Dendritic cell treated with granulocyte-macrophage colony-stimulating factor and Interleukin-4, amounts not matched to agents 40 ng/mL and 50 ng/mL, for 4 days (primary cell): ENCODE results near the gene KDM1A.
"Not testable (repeated sequence)": the region's sequence is repeated elsewhere in the genome, so short reads cannot be mapped to it uniquely, and the experiment has no call there.

Experiments
- H3K27ac Mint-ChIP-seq: one replicate; pipeline ENCODE4 v1.8.0; 2022; ENCODE audit warnings: mild to moderate bottlenecking, mixed read lengths
- H3K27me3 Mint-ChIP-seq: one replicate; pipeline ENCODE4 v1.8.0; 2022; ENCODE audit warnings: mild to moderate bottlenecking, mixed read lengths
- H3K36me3 Mint-ChIP-seq: one replicate; pipeline ENCODE4 v1.8.0; 2022; ENCODE audit warnings: low read depth, mixed read lengths
- H3K4me1 Mint-ChIP-seq: one replicate; pipeline ENCODE4 v1.8.0; 2022; ENCODE audit warnings: low read depth, mixed read lengths
- H3K4me3 Mint-ChIP-seq: one replicate; pipeline ENCODE4 v1.8.0; 2022; ENCODE audit warnings: mild to moderate bottlenecking, moderate library complexity, mixed read lengths
- H3K9me3 Mint-ChIP-seq: one replicate; pipeline ENCODE4 v1.8.0; 2022; ENCODE audit warnings: mixed read lengths
- intact Hi-C: fragments of 100-400 bp; cut with micrococcal nuclease; formaldehyde crosslinking; loops from one replicate; pipeline ENCODE4 v1.15.0; 2022

Gene KDM1A

DNA sequence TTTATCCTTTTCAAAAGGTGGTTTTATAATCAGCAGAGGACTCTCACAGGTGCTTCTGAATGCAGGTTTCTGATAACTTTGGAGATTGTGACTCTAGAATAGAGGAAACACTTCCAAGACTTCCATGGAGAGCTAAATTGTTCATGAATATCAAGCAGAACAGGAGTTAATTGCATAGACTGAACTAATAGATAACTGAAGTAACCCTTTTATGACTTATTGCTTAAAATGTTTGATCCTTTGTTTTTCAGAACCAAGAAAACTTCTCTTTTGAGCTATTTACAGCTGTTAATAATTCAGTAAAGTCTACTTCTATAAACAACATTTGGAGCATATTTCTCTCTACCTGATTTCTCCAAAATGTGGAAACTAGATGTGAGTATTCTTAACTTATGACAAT, 23.5 kb upstream of the KDM1A start:
- Mint-ChIP-seq H3K4me1 (no peaks in the 10 kb centered on the region), H3K27ac (no peak overlapping the region), H3K27me3 (no peaks in the 10 kb centered on the region), H3K9me3 (peaks cover 9% of the 10 kb centered on the region), H3K36me3 (no peaks in the 10 kb centered on the region), H3K4me3 (no peak overlapping the region)
- intact Hi-C loops, result no loop called here

DNA sequence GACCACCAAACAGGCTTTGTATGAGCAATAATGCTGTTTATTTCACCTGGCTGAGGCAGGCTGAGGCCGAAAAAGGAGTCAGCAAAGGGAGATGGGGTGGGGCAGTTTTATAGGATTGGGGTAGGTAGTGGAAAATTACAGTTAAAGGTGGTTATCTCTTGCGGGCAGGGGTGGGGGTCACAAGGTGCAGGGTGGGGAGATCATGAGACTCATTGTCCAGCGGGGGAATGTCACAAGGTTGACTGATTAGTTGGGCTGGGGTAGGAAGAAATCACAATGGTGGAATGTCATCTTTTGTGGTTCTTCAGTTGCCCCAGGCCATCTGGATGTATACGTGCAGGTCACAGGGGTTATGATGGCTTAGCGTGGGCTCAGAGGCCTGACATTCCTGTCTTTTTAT, 21.7 kb upstream of the KDM1A start:
- intact Hi-C loops, H3K4me3 Mint-ChIP-seq, H3K27ac Mint-ChIP-seq, H3K9me3 Mint-ChIP-seq, H3K4me1 Mint-ChIP-seq, H3K36me3 Mint-ChIP-seq, H3K27me3 Mint-ChIP-seq: not testable (repeated sequence)

DNA sequence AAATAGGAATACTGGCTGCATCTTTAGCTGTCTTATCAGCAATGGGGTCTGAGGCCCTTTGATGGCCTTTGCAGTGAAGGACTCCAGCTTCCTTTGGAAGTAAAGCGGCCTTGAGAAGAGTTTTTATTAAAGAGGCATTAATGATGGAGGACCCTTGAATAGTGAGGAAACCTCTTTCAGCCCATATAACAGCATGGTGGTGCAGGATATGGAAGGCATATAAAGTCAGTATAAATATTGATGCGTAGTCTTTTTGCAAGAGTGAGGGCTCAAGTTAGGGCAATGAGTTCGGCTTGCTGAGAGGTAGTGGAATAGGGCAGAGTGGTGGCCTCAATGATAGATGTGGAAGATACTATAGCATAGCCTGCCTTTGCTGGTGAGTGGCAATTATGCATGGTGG, 19.1 kb upstream of the KDM1A start:
- H3K36me3 Mint-ChIP-seq, H3K4me3 Mint-ChIP-seq, H3K9me3 Mint-ChIP-seq, intact Hi-C loops, H3K4me1 Mint-ChIP-seq, H3K27ac Mint-ChIP-seq: not testable (repeated sequence)
- H3K27me3 Mint-ChIP-seq, result peaks cover 10% of the 10 kb centered on the region

DNA sequence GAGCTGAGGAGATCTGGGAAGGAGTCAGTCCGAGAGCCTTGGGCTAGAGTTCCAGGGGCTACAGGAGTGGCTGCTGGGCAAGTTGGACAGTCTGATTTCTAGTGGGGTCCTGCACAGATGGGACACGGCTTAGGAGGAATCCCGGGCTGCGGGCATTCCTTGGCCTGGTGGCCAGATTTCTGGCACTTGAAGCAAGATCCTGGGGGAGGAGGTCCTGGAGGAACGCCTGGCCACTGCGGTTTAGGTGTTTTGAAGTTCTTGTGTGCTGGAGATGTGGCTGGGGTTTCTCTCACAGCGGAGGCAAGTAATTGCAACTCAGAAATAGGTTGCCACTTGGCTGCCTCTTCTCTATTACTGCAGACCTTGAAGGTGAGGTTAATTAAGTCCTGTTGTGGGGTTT, 17.1 kb upstream of the KDM1A start:
- H3K36me3 Mint-ChIP-seq, intact Hi-C loops, H3K27ac Mint-ChIP-seq, H3K4me3 Mint-ChIP-seq, H3K9me3 Mint-ChIP-seq, H3K4me1 Mint-ChIP-seq: not testable (repeated sequence)
- peaks cover 12% of the 10 kb centered on the region for H3K27me3 Mint-ChIP-seq

DNA sequence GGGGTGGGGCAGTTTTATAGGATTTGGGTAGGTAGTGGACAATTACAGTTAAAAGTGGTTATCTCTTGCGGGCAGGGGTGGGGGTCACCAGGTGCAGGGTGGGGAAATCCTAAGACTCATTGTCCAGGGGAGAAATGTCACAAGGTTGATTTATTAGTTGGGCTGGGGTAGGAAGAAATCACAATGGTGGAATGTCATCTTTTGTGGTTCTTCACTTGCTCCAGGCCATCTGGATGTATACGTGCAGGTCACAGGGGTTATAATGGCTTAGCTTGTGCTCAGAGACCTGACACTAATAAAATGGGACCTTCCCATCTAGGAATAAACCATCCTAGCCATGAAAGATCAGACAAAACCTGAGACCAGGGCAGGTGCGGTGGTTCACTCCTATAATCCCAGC, 15.2 kb upstream of the KDM1A start:
- H3K27me3 Mint-ChIP-seq, result peaks cover 12% of the 10 kb centered on the region
- no peaks in the 10 kb centered on the region for H3K4me1 Mint-ChIP-seq
- intact Hi-C loops, result no loop called here
- H3K9me3 Mint-ChIP-seq, result no peaks in the 10 kb centered on the region
- H3K27ac Mint-ChIP-seq, result no peak overlapping the region
- H3K4me3 Mint-ChIP-seq, result no peak overlapping the region
- H3K36me3 Mint-ChIP-seq, result no peaks in the 10 kb centered on the region

DNA sequence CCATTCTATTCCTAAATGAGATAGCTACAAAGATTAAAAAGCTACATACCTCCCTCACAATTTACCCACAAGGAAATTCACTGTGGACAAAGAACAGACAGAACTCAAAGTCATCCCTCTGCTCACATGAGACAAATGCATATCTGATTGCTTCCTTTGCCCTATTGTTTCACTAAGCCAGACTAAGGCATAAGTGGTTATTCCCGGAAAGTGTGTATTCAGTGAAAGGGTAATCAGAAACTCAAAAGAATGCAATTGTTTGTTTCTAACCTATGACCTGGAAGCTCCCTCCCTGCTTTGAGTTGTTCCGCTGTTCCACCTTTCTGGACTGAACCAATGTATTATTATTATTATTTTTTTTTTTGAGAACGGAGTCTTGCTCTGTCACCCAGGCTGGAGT, 14.5 kb upstream of the KDM1A start:
- H3K27me3 Mint-ChIP-seq, result peaks cover 12% of the 10 kb centered on the region
- H3K36me3 Mint-ChIP-seq, H3K27ac Mint-ChIP-seq, H3K4me3 Mint-ChIP-seq, H3K9me3 Mint-ChIP-seq, intact Hi-C loops, H3K4me1 Mint-ChIP-seq: not testable (repeated sequence)

DNA sequence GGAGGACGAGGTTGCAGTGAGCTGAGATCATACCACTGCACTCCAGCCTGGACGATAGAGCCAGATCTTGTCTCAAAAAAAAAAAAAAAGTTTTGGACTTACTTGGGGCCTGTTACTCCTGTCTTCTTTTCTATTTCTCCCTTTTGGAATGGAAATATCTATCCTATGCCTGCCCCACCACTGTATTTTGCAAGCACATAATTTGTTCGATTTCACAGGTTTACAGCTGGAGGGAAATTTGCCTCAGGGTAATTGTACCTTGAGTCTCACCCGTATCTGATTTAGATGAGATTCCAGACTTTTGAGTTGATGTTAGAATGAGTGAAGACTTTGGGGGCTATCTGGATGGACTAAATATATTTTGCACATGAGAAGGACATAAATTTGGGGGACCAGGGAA, 12.2 kb upstream of the KDM1A start:
- no peak overlapping the region for H3K4me3 Mint-ChIP-seq
- no peaks in the 10 kb centered on the region for H3K9me3 Mint-ChIP-seq
- no peaks in the 10 kb centered on the region for H3K36me3 Mint-ChIP-seq
- peaks cover 12% of the 10 kb centered on the region for H3K4me1 Mint-ChIP-seq
- H3K27me3 Mint-ChIP-seq, result peaks cover 12% of the 10 kb centered on the region
- no peak overlapping the region for H3K27ac Mint-ChIP-seq
- intact Hi-C loops, result no loop called here

DNA sequence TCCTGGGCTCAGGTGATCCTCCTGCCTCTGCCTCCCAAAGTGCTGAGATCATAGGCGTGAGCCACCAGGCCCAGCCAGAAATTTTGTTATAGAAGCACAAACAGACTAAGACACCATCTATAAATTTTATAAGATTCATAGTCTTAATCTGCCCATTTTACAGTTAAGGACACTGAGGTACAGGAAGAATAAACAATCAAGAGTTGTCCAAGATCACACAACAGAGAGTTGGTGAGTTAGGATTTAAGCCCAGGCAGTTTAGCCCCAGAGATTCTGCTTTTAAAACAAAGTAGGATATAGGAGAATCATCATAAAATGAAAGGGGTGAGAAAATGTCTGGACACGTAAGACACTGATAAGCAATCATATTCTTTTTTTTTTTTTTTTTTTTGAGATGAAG, 10.4 kb upstream of the KDM1A start:
- Mint-ChIP-seq H3K4me3 (no peak overlapping the region), H3K9me3 (no peaks in the 10 kb centered on the region), H3K4me1 (peaks cover 18% of the 10 kb centered on the region), H3K36me3 (no peaks in the 10 kb centered on the region), H3K27me3 (peaks cover 3% of the 10 kb centered on the region), H3K27ac (no peak overlapping the region)
- intact Hi-C loops, result no loop called here

DNA sequence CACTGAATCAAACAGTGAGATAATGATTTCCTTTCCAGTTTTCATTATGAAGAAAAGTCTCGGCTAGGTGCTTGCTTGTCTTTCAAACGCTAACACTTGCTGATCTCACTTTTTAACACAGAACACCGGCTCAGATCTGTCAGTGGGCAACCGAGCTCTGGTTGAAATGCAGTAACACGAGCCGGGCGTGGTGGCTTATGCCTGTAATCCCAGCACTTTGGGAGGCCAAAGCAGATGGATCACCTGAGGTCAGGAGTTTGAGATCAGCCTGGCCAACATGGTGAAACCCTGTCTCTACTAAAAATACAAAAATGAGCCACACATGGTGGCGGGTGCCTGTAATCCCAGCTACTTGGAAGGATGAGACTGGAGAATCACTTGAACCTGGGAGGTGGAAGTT, 9.2 kb upstream of the KDM1A start:
- H3K27me3 Mint-ChIP-seq, H3K4me3 Mint-ChIP-seq, H3K36me3 Mint-ChIP-seq, intact Hi-C loops, H3K9me3 Mint-ChIP-seq: not testable (repeated sequence)
- peaks cover 20% of the 10 kb centered on the region for H3K4me1 Mint-ChIP-seq
- peak overlapping the region; percentile 46 for H3K27ac Mint-ChIP-seq

DNA sequence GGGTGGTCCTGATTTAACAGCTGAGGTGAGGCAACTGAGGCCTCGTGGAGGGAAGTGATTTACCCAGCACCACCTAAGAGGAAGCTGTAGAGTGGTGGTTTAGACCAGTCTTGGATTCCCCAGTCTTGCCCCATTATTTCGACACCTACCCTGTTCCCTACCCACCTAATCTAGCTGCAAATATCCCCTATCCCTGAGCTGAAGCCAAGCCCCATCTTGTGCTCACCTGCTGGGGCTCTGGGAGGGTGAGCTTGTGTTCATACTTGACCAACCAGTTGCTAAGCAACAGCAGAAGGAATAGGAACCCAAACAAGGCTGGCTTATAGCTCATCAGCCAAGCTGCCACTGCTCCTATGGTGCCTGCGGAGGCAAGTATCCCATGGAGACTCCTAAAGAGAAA, 5.6 kb upstream of the KDM1A start:
- H3K9me3 Mint-ChIP-seq, result no peaks in the 10 kb centered on the region
- peaks cover 32% of the 10 kb centered on the region for H3K4me1 Mint-ChIP-seq
- no peak overlapping the region for H3K4me3 Mint-ChIP-seq
- intact Hi-C loops, result no loop called here
- no peaks in the 10 kb centered on the region for H3K27me3 Mint-ChIP-seq
- no peaks in the 10 kb centered on the region for H3K36me3 Mint-ChIP-seq
- no peak overlapping the region for H3K27ac Mint-ChIP-seq

DNA sequence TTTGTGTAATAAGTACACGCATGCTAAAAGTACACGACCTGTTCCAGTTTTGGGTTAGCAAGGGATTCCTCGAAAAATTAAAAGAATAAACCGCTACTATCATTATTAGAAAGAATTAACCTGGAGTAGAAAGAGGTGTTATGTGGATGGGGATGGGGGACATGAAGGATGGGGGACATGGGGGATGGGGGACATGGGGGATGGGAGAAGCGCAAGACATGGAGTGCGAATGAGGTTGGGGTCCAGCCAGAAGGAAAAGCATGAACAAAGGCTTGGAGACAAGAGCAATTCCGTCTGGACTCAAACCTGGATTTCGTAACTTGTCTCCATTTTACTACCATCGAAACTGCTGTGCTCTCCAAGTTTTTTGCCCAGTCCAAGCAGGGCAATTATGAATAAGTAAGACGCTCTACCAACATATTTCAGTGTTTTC, 591 bp upstream of the KDM1A start:
- no peaks in the 10 kb centered on the region for H3K27me3 Mint-ChIP-seq
- H3K4me3 Mint-ChIP-seq, result peak overlapping the region; percentile 79
- H3K9me3 Mint-ChIP-seq, result peaks cover 8% of the 10 kb centered on the region
- H3K36me3 Mint-ChIP-seq, result peaks cover 13% of the 10 kb centered on the region
- intact Hi-C loops, result no loop called here
- H3K4me1 Mint-ChIP-seq, result peaks cover 60% of the 10 kb centered on the region
- peak overlapping the region; percentile 84 for H3K27ac Mint-ChIP-seq

DNA sequence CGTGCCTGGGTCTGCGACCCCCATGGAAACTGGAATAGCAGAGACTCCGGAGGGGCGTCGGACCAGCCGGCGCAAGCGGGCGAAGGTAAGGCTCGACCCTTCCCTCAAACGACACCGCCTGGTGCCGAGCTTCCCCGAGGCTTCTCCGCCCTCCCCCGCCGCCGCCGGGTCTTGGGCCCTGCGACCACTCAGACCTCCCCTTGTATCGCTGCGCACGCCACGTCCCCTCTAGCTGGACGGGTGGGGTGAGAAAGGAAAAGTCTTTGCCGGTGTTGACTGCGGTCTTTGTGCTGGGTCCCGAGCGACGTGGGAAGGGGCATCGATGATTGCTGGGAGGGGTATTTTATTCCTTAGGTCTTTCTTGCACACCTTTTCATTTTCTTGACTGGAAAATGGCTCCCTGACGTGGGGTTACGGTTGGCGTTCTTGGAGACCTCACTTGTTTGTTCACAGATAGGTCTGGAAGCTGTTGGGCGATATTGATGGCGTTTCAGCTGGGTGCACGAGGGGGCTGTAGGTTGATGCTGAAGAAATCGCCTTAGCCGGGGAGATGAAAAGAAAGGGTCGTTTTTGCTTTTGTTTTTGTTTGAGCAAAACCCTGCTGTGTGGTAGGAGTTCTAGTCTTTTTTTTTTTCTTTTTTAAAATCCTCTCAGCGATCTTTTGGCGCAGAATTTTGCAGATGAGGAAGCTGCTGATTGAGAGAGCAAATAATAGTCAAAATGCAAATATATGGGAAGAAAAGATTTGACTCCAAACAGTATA, 776 bp downstream of the KDM1A start:
- Mint-ChIP-seq H3K9me3 (peaks cover 8% of the 10 kb centered on the region), H3K4me3 (peak overlapping the region; percentile 79), H3K27me3 (no peaks in the 10 kb centered on the region), H3K4me1 (peaks cover 68% of the 10 kb centered on the region), H3K36me3 (peaks cover 13% of the 10 kb centered on the region), H3K27ac (peak overlapping the region; percentile 84)
- intact Hi-C loops, result no loop called here

DNA sequence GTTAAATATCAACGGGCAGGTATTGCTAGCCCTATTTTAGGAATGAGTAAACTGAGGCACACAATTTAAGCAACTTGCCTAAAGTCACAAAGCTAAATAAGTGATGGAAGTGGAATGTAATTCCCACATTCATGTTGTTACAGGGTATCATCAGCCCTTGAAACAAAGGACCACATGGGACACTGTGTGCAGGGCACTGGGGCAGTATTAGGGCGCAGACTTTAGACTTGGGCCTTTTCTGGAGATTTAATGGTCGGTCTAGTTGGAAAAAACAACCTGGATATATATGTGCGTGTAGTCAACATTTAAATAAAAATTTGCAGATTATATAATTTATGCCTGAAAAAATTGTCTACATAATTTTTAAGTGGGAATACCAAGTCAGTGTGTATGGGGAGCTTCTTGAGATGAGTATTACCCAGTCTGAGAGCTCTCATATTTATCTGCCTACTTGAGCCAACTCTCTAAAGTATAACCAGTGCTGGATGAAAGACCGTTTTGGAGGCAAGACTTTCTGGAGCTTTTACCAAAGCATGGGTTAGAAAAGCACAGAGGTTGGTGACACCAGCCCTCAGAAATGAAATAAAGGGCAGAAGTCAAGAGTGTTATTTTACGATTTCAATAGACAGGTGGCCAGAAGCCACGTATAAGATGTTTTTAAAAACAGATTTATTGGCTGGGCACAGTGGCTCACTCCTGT, 1.6 kb downstream of the KDM1A start:
- intact Hi-C loops, result no loop called here
- H3K9me3 Mint-ChIP-seq, result peaks cover 8% of the 10 kb centered on the region
- no peaks in the 10 kb centered on the region for H3K27me3 Mint-ChIP-seq
- H3K36me3 Mint-ChIP-seq, result peaks cover 13% of the 10 kb centered on the region
- H3K27ac Mint-ChIP-seq, result peak overlapping the region; percentile 84
- peaks cover 62% of the 10 kb centered on the region for H3K4me1 Mint-ChIP-seq
- H3K4me3 Mint-ChIP-seq, result peak overlapping the region; percentile 79

DNA sequence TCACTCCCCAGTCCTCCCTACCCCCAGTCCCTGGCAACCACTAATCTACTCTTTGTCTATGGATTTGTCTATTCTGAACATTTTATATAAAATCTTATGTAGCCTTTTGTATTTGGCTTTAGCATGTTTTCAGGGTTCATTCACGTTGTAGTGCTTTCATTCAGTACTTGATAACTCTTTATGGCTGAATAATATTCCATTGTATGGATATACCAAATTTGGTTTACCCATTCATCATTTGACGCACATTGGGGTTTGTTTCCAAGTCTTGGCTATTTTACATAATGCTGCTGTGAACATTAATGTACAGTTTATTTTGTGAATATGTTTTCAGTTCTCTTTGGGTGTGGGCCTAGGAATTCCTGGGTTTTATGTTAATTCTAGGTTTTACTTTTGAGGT, 2.6 kb downstream of the KDM1A start:
- H3K27ac Mint-ChIP-seq, result no peak overlapping the region
- H3K4me3 Mint-ChIP-seq, result no peak overlapping the region
- no peaks in the 10 kb centered on the region for H3K27me3 Mint-ChIP-seq
- peaks cover 8% of the 10 kb centered on the region for H3K9me3 Mint-ChIP-seq
- peaks cover 68% of the 10 kb centered on the region for H3K4me1 Mint-ChIP-seq
- H3K36me3 Mint-ChIP-seq, result peaks cover 13% of the 10 kb centered on the region
- intact Hi-C loops, result no loop called here
